Activated T-cell treated with anti-CD3 and anti-CD28 coated beads, Interleukin-2, amount 50 U/mL, for 4 hours (primary cell): ENCODE data around the gene NOL9. TPM values are rescaled to one million over a fixed set of nuclear protein-coding genes. Genes with fewer than 3 reads are reported as not detected.

Experiments
- ATAC-seq, 2 donors: fragments of 200-7000 bp; cut with Tn5 transposase; one replicate each; pipeline ENCODE4 v1.10.0; 2021
- DNase-seq: peaks from one replicate; pipeline ENCODE4 v3.0.0-alpha.2; 2020
- H3K27me3 Mint-ChIP-seq: one replicate; pipeline ENCODE4 v1.8.0; 2021; ENCODE audit warnings: low read depth, mixed read lengths
- H3K36me3 Mint-ChIP-seq: one replicate; pipeline ENCODE4 v1.8.0; 2022; ENCODE audit warnings: mixed read lengths; ENCODE audit not compliant: insufficient read depth
- H3K4me1 Mint-ChIP-seq: one replicate; pipeline ENCODE4 v1.8.0; 2021; ENCODE audit warnings: low read depth, mixed read lengths
- H3K4me3 Mint-ChIP-seq: one replicate; pipeline ENCODE4 v1.8.0; 2021; ENCODE audit warnings: mild to moderate bottlenecking, moderate library complexity, mixed read lengths
- H3K9me3 Mint-ChIP-seq: one replicate; pipeline ENCODE4 v1.8.0; 2021; ENCODE audit warnings: mixed read lengths
- total RNA-seq, 3 donors: library from RNA; stranded (reverse); gene quantifications; one replicate each; pipeline ENCODE4 v1.2.1, GENCODE V29; 2021

Gene NOL9
- total RNA-seq, 3 donors from 2014 or later, result 69.3 to 80.2 (median 76.5) TPM

- Mint-ChIP-seq H3K36me3 (no peaks in the 10 kb centered on the region), H3K27me3 (peaks cover 5% of the 10 kb centered on the region), H3K9me3 (no peaks in the 10 kb centered on the region), H3K4me1 (no peaks in the 10 kb centered on the region), H3K4me3 (no peak overlapping the region)
- ATAC-seq (no peak), DNase-seq (no peak)
These were observed 43.3 kb downstream of the NOL9 start for GRCh38 chr1:6511056-6511455.

DNA sequence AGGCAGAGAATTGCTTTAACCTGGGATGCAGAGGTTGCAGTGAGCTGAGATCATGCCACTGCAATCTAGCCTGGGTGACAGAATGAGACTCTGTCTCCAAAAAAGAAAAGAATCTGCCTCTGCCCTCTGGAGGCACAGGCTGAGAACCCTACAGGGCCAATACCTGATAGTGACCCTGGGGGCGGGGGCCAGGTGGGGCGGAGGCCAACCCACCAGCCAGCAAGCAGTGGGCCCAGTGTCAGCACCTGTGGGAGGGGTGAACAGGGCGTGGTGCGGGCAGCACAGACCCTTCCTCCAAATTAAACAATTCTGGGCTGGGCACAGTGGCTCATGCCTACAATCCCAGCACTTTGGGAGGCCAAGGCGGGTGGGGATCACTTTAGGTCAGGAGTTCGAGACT lies 43.8 kb downstream of the NOL9 start:
- H3K9me3 Mint-ChIP-seq, result no peaks in the 10 kb centered on the region
- DNase-seq (no peak), ATAC-seq (no peak)
- H3K36me3 Mint-ChIP-seq, result no peaks in the 10 kb centered on the region
- no peak overlapping the region for H3K4me3 Mint-ChIP-seq
- no peaks in the 10 kb centered on the region for H3K4me1 Mint-ChIP-seq
- peaks cover 5% of the 10 kb centered on the region for H3K27me3 Mint-ChIP-seq

- Mint-ChIP-seq H3K4me3 (no peak overlapping the region), H3K4me1 (no peaks in the 10 kb centered on the region), H3K27me3 (peaks cover 8% of the 10 kb centered on the region), H3K9me3 (no peaks in the 10 kb centered on the region), H3K36me3 (no peaks in the 10 kb centered on the region)
- DNase-seq (no peak), ATAC-seq (no peak)
These were observed 44.4 kb downstream of the NOL9 start for GRCh38 chr1:6509919-6510291.

- no peak for ATAC-seq
- H3K36me3 Mint-ChIP-seq, result no peaks in the 10 kb centered on the region
These were observed 44.9 kb downstream of the NOL9 start for GRCh38 chr1:6509220-6509918.

DNA sequence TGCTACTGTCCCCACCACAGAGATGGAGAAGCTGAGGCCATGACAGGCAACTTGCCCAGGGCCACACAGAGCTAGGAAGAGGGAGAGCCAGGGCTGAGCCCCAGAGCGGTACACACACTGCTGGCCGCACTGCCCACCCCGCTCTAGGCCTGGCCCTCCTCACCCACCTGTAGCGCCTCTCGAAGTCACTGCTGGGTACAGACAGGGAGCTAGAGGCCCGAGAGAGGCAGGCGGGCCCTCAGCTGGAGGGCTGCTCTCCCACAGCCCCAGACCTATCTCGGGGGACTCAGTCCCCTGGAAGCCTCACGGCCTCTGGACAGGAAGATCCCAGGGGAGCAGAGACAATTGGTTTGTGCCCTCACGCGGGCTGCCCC lies 45.5 kb downstream of the NOL9 start:
- ATAC-seq, result no peak

More at GRCh38 chr1:6509220-6509918, 44.9 kb downstream of the NOL9 start:
- H3K9me3 Mint-ChIP-seq, result no peaks in the 10 kb centered on the region
- H3K4me1 Mint-ChIP-seq, result no peaks in the 10 kb centered on the region
- H3K4me3 Mint-ChIP-seq, result no peak overlapping the region
- H3K27me3 Mint-ChIP-seq, result peaks cover 8% of the 10 kb centered on the region
- no peak for DNase-seq

DNA sequence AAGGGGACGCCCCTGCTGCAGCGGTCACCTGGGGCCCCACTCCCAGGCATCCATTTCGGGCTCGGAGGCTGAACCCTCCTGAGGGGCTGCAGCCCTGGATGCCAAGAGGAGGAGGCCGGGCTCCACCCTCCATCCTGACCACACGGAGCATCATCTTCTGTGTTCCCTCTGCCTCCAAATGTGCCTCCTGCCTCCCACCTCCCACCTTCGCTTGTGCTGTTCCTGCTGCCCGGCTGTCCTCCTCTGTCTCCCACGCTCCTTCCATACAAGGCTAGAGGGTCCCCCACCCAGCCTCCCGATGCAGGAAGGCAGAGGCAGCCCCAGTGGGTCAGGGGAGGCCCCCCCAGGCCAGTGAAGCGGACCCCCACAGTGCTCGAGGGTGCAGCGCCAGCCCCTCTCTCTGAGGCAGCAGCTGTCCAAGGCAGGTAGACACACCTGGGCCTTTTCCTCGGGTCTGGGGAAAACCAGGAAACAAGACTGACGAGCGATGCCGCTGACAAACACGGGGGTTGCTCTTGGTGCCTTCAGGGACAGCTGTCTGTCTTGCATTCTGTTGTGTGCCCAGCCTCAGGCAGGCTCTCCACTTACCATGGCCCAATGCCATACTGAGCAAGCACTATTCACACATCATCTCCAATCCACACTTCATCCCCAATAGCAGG lies 46.0 kb downstream of the NOL9 start:
- no peak overlapping the region for H3K4me3 Mint-ChIP-seq
- no peaks in the 10 kb centered on the region for H3K4me1 Mint-ChIP-seq

More for the DNA sequence above, 45.5 kb downstream of the NOL9 start:
- Mint-ChIP-seq H3K4me1 (no peaks in the 10 kb centered on the region), H3K36me3 (no peaks in the 10 kb centered on the region), H3K27me3 (peaks cover 8% of the 10 kb centered on the region), H3K9me3 (no peaks in the 10 kb centered on the region), H3K4me3 (no peak overlapping the region)
- DNase-seq, result no peak

GRCh38 chr1:6507461-6507911 lies 46.8 kb downstream of the NOL9 start:
- H3K9me3 Mint-ChIP-seq, result no peaks in the 10 kb centered on the region
- ATAC-seq, result no peak
- H3K4me1 Mint-ChIP-seq, result no peaks in the 10 kb centered on the region
- no peak overlapping the region for H3K4me3 Mint-ChIP-seq
- DNase-seq, result no peak
- H3K36me3 Mint-ChIP-seq, result no peaks in the 10 kb centered on the region
- H3K27me3 Mint-ChIP-seq, result peaks cover 8% of the 10 kb centered on the region

More for the DNA sequence above, 46.0 kb downstream of the NOL9 start:
- DNase-seq (no peak), ATAC-seq (no peak)
- Mint-ChIP-seq H3K9me3 (no peaks in the 10 kb centered on the region), H3K27me3 (peaks cover 8% of the 10 kb centered on the region), H3K36me3 (no peaks in the 10 kb centered on the region)

DNA sequence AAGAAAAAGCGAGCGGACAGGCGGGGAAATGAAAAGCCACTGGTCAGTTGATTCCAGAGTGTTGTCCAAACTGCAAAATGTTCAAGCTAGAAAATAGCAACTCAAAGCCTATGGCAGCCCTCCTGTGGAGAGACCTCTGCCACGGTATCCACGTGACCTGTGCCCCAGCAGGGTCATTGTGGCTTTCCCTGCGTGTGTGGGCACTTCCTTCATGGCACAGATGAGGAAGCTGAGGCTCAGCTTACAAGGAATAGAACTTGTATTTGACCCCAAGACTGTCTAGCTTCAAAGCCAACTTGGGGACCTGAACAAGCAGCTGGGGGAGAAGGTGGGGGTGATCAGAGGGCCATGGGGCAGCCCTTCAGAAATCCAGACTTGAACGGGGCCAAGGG lies 47.3 kb downstream of the NOL9 start:
- Mint-ChIP-seq H3K4me3 (no peak overlapping the region), H3K9me3 (no peaks in the 10 kb centered on the region), H3K27me3 (peaks cover 8% of the 10 kb centered on the region), H3K36me3 (no peaks in the 10 kb centered on the region), H3K4me1 (no peaks in the 10 kb centered on the region)
- DNase-seq (no peak), ATAC-seq (no peak)

- no peak for ATAC-seq
- no peaks in the 10 kb centered on the region for H3K9me3 Mint-ChIP-seq
- DNase-seq, result no peak
- no peaks in the 10 kb centered on the region for H3K36me3 Mint-ChIP-seq
- no peaks in the 10 kb centered on the region for H3K4me1 Mint-ChIP-seq
- H3K27me3 Mint-ChIP-seq, result peaks cover 8% of the 10 kb centered on the region
- no peak overlapping the region for H3K4me3 Mint-ChIP-seq
These were observed 47.9 kb downstream of the NOL9 start for GRCh38 chr1:6506210-6507036.

- H3K27me3 Mint-ChIP-seq, result peaks cover 13% of the 10 kb centered on the region
- ATAC-seq (no peak), DNase-seq (no peak)
- H3K4me3 Mint-ChIP-seq, result no peak overlapping the region
- H3K9me3 Mint-ChIP-seq, result no peaks in the 10 kb centered on the region
- H3K4me1 Mint-ChIP-seq, result no peaks in the 10 kb centered on the region
- H3K36me3 Mint-ChIP-seq, result no peaks in the 10 kb centered on the region
These were observed 48.7 kb downstream of the NOL9 start for GRCh38 chr1:6505367-6506209.

DNA sequence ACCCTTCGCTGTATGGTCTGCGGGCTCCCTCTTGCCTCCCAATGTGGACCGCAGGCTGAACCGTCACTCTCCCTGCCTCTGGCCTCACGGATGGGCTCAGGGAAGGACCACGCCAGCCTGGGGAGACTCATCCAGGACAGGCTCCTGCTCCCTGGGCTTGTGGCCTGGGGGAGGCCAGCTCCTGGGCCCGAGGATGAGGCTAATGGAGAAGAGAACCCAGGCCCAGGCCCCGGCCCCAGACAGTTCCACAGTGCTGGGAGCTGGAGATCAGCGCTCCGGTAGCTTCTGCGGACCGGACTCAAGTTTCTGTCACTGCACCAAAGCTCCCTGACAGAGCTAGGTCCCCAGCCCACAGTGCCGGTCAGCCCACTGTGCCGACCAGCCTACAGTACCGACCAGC lies 49.4 kb downstream of the NOL9 start:
- ATAC-seq, result no peak
- peaks cover 13% of the 10 kb centered on the region for H3K27me3 Mint-ChIP-seq
- H3K4me3 Mint-ChIP-seq, result no peak overlapping the region
- H3K36me3 Mint-ChIP-seq, result no peaks in the 10 kb centered on the region
- no peak for DNase-seq
- no peaks in the 10 kb centered on the region for H3K4me1 Mint-ChIP-seq
- H3K9me3 Mint-ChIP-seq, result no peaks in the 10 kb centered on the region

DNA sequence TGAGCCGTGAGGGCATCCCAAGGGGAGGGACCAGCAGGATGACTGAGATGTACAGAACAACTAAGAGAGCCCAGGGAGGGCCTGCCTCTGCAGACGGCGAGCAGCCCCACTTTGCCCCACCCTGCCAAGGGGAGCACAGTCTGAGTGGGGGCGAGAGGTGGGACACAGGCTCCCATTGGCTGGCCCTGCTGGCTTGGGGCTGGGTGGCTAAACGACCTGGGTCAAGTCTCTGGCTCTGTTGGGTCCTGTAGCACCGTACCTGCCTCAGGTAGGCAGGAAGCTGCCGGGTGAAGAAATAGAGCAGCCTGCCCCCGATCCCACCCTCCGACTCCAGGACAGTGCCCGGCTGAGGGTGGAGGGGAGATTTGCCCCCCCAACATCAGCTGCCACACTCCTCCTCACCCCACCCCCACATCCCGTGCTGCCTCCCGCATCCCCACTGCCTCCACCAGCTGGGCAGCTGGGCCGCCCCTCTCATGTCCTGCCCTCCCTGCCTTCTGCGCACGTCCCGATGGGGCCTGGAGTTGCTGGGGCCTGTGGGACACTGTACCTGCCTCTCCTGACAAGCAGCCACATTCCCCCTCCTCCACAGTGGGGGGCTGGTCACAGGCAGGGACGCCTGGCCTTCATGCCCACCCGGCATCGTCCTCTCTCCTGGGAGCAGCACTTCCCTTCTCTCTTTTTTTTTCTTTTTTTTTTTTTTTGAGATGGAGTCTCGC lies 50.3 kb downstream of the NOL9 start:
- Mint-ChIP-seq H3K9me3 (no peaks in the 10 kb centered on the region), H3K4me1 (no peaks in the 10 kb centered on the region), H3K36me3 (no peaks in the 10 kb centered on the region), H3K4me3 (no peak overlapping the region), H3K27me3 (peaks cover 14% of the 10 kb centered on the region)
- DNase-seq (no peak), ATAC-seq (no peak)

DNA sequence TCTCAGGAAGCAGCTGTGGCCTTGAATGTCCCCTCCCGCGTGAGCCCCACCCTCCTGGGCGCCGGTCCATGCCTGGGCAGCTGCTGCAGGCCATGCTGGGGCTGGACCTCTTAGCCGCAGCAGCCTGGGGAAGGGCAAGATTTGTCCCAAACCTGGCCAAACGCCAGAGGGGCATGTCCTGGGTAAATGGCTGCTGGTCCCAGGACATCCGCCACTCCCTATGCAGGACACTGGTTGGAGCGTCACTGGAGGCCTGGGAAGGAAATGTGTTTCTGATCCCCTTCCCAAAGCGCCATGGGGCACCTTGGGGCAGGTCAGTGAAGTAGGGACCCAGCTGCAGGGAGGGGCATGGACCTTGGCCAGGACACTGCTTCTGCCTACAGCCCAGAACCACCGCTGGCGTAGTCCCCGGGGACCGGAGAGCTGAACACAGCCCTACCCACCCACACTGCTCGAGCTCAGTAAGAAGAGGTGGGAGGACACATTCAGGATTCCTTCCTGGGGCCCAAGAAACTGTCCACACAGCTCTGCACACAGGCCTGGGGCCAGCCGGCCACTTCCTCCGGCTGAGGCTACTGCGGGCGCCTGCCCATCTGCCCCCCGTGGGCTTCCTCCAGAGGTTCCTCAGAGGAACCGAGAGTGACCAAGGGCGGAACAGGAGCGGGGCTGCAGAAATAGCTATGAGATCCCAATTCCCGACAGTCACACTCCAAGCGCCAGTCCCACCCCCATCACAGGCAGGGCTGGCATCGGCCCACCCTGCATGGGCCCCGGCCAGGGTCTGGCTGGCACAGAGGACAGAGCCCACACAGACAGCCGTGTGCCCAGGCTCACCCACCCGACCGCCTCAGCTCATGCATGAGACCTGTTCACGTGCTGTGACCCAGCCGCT lies 52.1 kb downstream of the NOL9 start:
- Mint-ChIP-seq H3K36me3 (no peaks in the 10 kb centered on the region), H3K9me3 (no peaks in the 10 kb centered on the region), H3K27me3 (peaks cover 16% of the 10 kb centered on the region), H3K4me1 (peaks cover 8% of the 10 kb centered on the region), H3K4me3 (no peak overlapping the region)
- no peak for ATAC-seq
- no peak for DNase-seq
